LNCAP (cell line): ENCODE results near the gene RPL7A.

Experiments
- TF ChIP-seq, protein P1 (sequence below): fragments of 450-650 bp; IDR thresholded peaks from 2 replicates; pipeline ENCODE4 v1.5.1; 2017; ENCODE audit warnings: mild to moderate bottlenecking

RPL7A gene

DNA sequence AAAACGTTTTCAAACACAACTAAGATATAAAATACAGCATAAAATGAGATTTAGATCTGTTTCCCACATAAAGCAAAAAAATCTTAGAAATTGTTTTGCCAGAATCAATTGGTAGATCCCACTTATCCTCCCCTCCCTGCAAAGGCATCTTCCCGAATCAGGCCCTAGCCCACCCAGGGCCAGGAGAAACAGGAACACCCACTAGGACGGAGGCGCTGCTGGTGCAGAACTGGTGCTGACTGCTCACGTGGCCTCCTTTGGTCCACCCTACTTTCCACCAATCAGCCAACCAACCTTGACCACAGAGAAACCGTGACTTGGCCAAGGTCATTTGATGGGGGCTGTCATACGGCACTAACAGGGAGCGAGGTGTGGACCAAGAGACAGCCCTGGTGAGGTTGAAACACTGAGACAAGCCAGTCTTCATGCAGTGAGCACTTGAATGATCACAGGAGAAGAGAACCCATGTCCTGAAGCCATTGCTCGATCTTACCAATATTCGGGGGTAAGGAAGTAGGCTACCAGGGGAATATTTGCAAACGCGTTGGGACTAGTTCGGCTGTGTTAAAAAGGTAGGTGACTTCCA is 13.6 kb downstream of the RPL7A start:
- TF ChIP-seq, protein P1, sequence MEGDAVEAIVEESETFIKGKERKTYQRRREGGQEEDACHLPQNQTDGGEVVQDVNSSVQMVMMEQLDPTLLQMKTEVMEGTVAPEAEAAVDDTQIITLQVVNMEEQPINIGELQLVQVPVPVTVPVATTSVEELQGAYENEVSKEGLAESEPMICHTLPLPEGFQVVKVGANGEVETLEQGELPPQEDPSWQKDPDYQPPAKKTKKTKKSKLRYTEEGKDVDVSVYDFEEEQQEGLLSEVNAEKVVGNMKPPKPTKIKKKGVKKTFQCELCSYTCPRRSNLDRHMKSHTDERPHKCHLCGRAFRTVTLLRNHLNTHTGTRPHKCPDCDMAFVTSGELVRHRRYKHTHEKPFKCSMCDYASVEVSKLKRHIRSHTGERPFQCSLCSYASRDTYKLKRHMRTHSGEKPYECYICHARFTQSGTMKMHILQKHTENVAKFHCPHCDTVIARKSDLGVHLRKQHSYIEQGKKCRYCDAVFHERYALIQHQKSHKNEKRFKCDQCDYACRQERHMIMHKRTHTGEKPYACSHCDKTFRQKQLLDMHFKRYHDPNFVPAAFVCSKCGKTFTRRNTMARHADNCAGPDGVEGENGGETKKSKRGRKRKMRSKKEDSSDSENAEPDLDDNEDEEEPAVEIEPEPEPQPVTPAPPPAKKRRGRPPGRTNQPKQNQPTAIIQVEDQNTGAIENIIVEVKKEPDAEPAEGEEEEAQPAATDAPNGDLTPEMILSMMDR: no peak

DNA sequence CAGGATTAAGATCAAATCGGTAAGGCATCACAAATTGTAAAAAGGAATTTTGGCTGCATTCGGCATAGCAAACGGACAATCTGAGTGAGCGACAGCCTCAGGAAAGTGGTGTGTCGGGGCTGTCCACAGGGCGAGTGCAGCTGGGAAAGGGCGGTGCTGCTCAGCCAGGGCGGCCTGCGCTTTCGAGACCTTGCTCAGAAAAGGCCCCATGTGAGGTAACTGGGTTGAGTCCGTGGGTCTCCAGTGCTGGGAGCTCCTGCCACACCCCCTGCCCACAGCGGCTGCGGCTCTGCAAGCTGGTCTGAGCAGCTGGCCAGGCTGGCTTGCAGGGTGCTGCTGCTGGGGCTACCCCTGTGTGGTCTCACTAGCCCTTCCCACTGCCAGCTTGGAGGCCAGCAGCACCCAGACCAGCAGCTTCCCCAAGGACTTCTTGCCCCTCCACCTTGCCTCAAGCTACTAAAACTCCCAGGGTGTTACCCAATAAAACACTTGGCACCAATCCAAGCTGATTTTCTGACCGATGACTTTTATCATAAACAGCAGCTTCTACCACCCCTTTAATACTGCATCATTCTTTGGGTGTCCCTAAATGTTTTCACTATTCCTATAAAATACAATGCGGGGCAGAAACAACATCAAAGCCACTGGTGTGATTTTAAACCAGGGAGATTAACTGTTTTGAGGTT is 14.5 kb downstream of the RPL7A start:
- TF ChIP-seq, protein P1: no peak

DNA sequence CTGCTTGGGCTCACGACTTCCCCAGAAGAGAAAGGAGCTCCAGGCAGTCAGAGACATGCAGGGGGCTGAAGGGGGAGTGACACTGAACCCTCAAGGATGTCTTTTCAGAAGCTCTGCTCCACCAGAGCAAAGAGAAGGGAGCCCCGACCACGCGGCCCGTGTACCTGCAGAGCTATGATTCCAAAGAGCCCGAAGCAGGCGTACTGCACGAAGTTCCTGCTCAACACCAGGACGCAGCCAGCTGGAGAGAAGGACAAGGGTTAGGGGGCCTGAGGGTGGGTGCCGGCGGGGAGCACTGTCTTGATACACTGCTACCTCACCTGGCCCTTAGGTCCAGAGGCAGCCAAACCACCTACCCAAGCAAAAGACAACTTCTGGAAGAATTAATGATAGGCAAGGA is 18.4 kb downstream of the RPL7A start:
- TF ChIP-seq, protein P1: no peak

DNA sequence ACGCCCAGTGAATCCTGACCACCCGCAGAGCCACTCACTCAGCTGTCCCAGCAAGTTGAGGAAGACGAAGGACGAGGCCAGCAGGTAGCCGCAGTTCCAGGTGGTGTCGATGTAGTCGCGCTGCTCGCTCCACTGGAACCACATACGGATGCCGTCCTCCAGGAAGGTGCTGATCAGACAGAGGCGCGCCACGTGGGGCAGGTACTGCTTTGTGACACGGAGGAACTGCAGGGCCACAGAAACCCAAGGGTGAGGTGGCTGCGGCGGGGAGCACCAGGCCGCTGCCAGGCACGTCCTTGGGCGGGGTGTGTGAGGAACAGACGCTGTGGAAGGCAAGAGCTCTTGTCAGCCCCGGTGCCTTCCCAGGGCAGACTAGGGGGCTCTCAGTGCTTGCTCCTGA is 19.2 kb downstream of the RPL7A start:
- TF ChIP-seq, protein P1: no peak

DNA sequence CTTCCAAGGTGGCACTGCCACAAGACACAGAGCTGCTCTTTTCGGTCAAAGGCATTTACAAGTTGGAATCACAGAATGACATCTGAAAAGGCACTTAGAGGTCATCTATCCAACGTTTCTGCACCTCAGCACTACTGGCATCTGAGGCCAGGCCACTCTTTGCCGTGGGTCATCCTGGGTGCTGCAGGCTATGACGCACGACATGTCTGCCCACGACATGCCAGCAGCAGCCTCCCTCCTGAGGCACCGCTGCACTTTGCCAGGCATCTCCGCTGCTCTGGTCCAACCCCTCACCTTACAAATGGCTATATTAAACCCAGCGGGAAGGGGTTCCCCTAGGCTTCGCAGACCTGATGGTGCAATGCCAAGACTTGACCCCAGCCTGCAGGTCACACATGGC is 19.8 kb downstream of the RPL7A start:
- TF ChIP-seq, protein P1: no peak

DNA sequence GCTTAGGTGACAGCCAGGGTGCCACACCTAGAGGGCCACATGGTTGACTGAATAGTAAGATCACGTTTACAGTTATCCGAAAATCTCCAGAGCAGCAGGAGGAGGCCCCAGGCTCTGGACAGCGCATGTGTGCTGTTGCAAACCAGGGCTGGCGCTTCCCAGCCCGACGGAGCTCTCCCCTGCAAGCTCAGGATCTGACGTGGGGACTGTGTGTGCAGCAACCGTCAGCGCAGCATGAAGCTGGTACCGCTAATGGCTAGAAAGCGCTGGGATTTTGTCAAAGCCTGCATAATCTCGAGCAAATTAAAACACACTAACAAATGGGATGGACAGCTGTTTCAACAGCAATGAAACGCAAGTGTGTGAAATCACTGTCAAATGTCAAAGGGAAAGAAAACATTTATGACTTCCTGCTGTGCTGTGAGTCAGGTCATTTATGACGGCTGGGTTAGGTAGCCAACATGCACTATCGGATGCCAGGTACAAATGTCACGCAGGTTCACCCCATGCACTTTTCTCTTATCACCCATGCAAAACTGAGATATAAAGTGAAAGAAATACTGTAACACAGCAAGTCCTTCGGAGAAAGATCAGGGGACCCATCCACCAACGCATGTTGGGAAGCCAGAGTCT is 20.3 kb downstream of the RPL7A start:
- TF ChIP-seq, protein P1: no peak

DNA sequence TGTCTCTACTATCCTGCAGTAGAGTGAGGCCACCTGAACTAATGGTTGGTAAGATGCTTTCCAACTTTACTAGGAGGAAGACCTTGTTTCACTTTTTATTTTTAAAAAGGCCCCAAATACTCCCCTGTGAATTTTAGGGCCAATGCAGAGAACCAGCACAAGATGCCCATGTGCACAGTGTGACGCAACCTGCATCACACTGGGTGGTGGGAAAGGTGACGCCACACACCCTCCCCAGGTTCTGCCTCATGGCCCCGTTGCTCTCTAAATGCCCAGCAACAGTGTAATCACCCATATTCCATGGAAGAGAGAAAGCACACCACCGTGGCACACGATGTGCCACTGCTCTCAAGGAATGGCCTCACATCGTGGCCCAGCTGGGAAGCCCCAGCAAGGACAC is 21.4 kb downstream of the RPL7A start:
- TF ChIP-seq, protein P1: no peak
